ENCODE measurements around the gene TAF11.
"Not testable (repeated sequence)": the region's sequence is repeated elsewhere in the genome, so short reads cannot be mapped to it uniquely, and the experiment has no call there.

TAF11 gene

DNA sequence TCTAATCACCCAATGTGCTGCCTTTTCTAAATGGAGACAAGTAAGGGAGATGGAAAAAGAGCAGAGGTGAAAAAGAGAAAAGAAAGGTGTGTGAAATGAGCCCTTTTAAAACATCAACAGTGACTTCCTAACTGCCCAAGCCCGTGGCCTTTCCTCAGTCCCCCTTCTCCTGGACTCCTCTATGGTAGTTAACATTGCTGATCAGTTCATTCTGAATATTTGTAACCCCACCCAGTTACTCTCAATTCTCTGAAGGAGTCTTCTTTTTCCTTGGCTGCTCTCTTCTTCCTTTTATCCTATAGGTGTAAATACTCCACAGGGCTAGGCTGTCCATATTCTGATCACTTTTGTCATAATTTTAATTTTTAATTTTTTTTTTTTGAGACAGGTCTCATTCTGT lies 27.1 kb downstream of the TAF11 start:
- DNase-seq: no peak

DNA sequence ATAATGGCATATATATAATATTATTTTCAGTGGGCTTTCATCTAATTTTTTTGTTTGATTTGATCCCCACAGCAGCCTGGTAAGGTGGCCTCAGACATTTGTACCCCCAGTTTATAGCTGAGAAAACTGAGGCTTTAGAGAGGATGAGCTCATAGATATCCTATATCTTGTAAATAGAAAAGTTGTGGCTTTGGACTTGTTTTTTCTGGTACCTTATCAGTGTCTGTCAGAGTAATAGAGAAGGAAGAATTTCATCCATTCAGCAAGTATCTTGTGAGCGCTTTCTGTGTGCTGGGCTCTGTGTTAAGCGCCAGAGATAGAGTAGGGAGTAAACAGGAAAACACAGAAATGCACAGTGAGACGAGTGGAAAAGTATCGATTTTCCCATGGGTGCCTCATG lies 27.9 kb downstream of the TAF11 start:
- no peak for DNase-seq

GRCh38 chr6:34858681-34859080 lies 29.2 kb downstream of the TAF11 start:
- DNase-seq: no peak

DNA sequence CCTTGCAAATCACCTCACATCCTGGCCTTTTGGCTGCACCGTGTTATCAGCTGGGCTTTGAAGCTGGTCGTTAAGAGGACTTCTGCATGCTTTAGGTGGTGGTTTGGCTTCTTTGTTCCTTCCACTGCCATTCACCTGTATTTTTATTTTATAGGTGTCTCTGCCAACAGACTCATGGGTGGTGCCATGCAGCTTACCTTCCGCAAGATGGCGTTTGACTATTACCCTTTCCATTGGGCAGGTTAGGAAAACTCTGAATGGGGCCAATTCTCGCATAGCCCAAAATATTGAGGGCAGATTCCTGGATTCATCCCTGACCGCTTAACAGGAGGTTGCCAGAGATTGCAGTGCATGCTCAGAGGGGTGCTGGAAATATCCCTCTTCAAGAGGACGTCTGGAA lies 32.4 kb downstream of the TAF11 start:
- no peak for DNase-seq

DNA sequence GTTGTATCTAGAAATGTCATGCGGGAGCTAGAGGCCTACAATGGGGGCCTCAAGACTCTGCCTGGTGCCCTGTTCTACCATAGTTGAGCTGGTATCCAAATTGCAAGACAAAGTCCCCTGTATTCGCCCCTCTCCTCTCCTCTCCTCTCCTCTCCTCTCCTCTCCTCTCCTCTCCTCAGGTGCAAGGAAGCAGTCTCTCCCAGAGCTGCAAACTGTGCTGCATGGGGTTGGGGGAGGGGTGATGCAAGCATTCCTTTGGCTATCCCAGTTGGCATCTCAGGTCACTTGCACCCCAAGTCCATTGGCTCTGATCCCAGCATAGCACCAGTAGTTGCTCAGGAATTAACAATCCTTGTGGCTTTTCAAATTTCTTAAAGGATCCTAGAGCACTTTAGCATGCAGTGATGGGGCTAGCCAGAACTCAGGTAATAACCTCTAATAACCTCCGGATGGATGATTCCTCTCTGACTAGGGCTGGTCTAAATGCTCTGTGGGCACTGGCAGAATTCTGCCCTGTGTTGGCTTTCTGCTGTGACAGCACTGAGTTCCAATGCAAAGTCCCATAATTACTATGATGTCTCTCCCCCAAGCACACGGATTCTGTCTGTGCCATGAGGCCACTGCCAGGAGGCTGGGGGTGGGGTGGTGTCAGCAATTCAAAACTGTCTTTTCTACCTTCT lies 35.3 kb downstream of the TAF11 start:
- no peak for DNase-seq

DNA sequence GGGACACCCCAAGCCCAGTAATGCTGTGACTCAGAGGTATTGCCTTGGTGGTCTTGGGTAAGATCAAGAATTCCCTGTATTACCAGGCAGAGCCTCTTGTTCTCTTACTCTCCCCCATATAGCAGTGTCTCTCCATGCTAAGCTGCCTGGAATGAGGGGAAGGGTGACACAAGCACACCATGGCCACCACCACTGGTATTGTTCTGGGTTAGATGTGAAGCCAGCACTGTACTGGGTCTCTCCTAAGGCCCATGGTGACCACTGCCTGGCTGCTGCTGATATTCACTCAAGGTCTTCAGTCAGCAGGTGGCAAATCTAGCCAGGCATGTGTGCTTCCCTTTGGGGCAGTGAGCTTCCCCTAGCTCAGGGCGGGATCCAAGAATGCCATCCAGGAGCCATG lies 36.5 kb downstream of the TAF11 start:
- no peak for DNase-seq

DNA sequence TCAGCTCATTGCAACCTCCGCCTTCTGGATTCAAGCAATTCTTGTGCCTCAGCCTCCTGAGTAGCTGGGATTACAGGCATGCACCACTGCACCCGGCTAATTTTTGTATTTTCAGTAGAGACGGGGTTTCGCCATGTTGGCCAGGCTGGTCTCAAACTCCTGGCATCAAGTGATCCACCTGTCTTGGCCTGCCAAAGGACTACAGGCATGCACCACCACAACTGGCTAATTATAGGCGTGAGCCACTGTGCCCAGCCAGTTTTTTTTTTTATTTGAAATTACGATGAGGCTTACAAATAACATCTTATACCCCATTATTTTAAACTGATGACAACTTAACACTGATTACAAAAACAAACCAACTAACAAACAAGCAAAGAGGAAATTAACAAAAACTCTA lies 38.8 kb downstream of the TAF11 start:
- not testable (repeated sequence) for DNase-seq

DNA sequence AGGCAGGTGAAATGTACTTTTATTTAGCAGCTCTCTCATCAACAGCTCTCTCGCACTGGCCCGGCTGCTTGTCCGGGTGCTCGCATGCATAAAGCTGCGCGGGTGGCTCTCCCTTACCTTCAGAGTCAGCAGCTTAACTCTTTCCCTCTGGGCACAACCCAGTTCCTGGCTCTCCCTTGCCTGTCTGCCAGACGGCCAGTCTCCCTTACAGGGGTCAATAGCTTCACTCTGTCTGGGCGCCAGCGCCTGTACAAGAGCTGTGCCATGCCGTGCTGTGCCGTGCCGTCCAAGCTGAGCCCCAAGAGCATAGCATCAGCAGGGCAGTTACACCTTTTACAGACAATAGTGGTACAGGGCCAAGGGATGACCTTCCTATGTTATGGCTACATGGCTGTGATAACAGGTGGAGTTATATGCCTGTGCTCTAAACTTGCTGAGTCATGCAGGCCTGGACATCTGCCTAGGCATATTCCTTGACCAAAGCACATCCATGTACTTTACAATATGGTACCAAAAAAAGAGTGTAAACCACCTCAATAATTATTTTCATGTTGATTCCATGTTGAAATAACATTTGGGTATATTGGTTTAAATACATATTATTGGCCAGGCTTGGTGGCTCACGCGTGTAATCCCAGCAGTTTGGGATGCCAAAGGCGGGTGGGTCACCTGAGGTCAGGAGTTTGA lies 48.0 kb downstream of the TAF11 start:
- DNase-seq: no peak

DNA sequence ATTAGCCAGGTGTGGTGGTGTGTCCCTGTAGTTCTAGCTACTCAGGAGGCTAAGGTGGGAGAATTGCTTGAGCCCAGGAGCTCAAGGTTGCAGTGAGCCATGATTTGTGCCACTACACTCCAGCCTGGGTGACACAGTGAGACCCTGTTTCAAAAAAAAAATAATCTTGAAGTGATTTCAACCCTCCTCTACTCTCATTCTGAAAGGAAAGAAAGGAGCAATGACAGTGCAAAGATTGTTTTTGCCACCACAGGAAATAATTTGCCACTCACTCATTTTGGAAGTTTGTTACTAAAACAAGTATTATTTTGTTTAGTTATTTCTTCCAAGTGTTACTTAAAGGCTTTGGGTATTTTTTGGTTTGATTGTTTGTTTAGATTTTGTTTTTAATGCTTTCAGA lies 50.3 kb downstream of the TAF11 start:
- no peak for DNase-seq

DNA sequence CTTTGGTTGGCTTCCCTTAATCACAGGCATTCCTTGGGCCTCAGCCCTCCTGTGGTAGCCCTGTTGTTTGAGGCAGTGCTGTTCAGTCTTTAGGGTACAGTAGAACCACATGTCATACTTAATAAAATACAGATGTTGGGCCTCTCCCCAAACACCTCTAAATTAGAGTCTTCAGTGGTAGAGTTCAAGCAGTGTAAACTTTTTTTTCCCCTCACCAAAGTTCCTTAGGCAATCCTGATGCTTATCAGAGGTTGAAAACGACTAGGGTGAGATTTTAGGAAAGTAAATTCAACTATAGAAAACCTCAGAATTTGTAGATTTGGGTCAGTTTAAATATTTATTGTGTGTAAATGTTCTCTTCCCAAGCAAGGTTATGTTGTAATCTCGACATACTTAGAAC lies 51.4 kb downstream of the TAF11 start:
- DNase-seq: no peak

DNA sequence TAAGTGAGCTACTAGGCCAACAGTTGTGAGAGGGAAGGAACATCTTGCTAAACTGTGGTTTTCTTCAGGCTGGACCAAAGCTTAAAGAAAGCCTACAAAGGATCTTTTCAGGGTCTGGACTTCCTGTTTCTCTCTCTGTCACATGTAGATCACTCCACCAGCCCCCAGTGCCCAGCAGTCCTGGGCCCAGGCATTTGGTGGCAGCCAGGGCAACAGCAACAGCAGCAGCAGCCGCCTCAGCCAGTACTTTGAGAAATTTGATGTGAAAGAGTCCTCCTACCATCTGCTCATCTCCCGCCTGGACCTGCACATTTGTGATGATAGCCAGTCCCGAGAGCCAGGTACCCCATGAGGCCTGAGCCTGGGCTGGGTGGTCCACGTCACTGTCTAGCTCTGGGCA lies 51.8 kb downstream of the TAF11 start:
- DNase-seq: no peak

- DNase-seq: no peak
Observed at GRCh38 chr6:34834789-34835518, 52.9 kb downstream of the TAF11 start.

- DNase-seq: no peak
Observed at GRCh38 chr6:34832942-34833341, 54.9 kb downstream of the TAF11 start.

- no peak for DNase-seq
Observed at GRCh38 chr6:34829137-34829536, 58.7 kb downstream of the TAF11 start.
